Breast epithelium (tissue), 4 donors: ENCODE data around the gene HAND2. TPM values are rescaled to one million over a fixed set of nuclear protein-coding genes. Genes with fewer than 3 reads are reported as not detected.

Experiments used
- DNase-seq, 2 donors: peaks; one replicate each; pipeline ENCODE4 v3.0.0-alpha.2; 2019; ENCODE audit warnings: low spot score in 2 of 2
- H3K27ac ChIP-seq, 2 donors: fragments of 200-600 bp; sonication (generic) in 1 of 2; one replicate each; pipeline ENCODE4 v1.5.1; 2016 to 2019; ENCODE audit warnings: mild to moderate bottlenecking in 1 of 2
- H3K27me3 ChIP-seq, 2 donors: fragments of 200-600 bp; sonication (generic) in 1 of 2; one replicate each; pipeline versions ENCODE4 v1.5.1 to v1.6.0; 2017 to 2019; ENCODE audit warnings: control low read depth in 1 of 2, mild to moderate bottlenecking in 1 of 2
- H3K36me3 ChIP-seq: fragments of 200-600 bp; one replicate; pipeline ENCODE4 v1.5.1; 2019
- H3K4me1 ChIP-seq, 2 donors: fragments of 200-600 bp; sonication (generic); one replicate each; pipeline ENCODE4 v1.5.1; 2016 to 2019; ENCODE audit warnings: control low read depth in 1 of 2
- H3K4me3 ChIP-seq, 3 donors: fragments of 200-600 bp; sonication (generic); 1 replicate in 2 of 3; 2 replicates in 1 of 3; pipeline ENCODE4 v1.5.1; 2016 to 2019; ENCODE audit warnings: mild to moderate bottlenecking in 3 of 3, moderate library complexity in 2 of 3
- H3K9me3 ChIP-seq, 2 donors: fragments of 200-600 bp; sonication (generic) in 1 of 2; one replicate each; pipeline ENCODE4 v1.5.1; 2016 to 2019; ENCODE audit warnings: control low read depth in 1 of 2
- CTCF ChIP-seq, 3 donors: fragments of 450-650 bp; IDR thresholded peaks; one replicate each; pipeline ENCODE4 v1.5.1; 2016 to 2017; ENCODE audit warnings: antibody characterized with exemption in 3 of 3, mild to moderate bottlenecking in 3 of 3, moderate library complexity in 3 of 3
- POLR2A ChIP-seq: fragments of 450-650 bp; IDR thresholded peaks from one replicate; pipeline ENCODE4 v1.6.1; 2016; ENCODE audit warnings: antibody characterized with exemption, mild to moderate bottlenecking, moderate library complexity
- POLR2AphosphoS5 ChIP-seq, 3 donors: sonication (generic); formaldehyde crosslinking; IDR thresholded peaks; one replicate each; pipeline ENCODE4 v1.6.1; 2017; ENCODE audit warnings: antibody characterized with exemption in 3 of 3
- intact Hi-C: fragments of 100-400 bp; cut with DNase I; formaldehyde crosslinking; loops from one replicate; pipeline ENCODE4 v1.15.1; 2023; ENCODE audit warnings: low total_unique reads
- total RNA-seq, 3 donors: library from RNA; depleted of rRNA; stranded (reverse); fragments of >200 nt; gene quantifications; one replicate each; pipeline ENCODE4 v1.1.0, GENCODE V29; 2016

Gene HAND2
- total RNA-seq, result 10 to 100 TPM; 10.5 to 29.6 (median 12.8) TPM

GRCh38 chr4:173529477-173530325, at the start of gene HAND2:
Gene HAND2, minus strand, starts transcription at chr4:173530229. Its CDS starts 940 bp downstream, at chr4:173529289.
- Histone ChIP-seq H3K27me3 (peaks cover 4 to 91% of the 10 kb centered on the region in 2 donors), H3K27ac (peak within 1 kb of the TSS; percentile 64 to 91), H3K36me3 (no peaks in the 10 kb centered on the region), H3K4me1 (no peaks in the 10 kb centered on the region), H3K9me3 (no peaks in the 10 kb centered on the region), H3K4me3 (peak within 1 kb of the TSS; percentile 55 to 83 (median 59))
- DNase-seq, result no peak
- intact Hi-C loops, result no loop called here
- TF ChIP-seq POLR2AphosphoS5 (IDR thresholded peaks at IDR 0.05), result peak; percentile 15 to 59 (median 31)
- no peak for TF ChIP-seq CTCF (IDR thresholded peaks at IDR 0.05)
- no peak for TF ChIP-seq POLR2A

GRCh38 chr4:173578956-173579355, 48.9 kb upstream of the HAND2 start:
- TF ChIP-seq POLR2AphosphoS5 (IDR thresholded peaks at IDR 0.05), result no peak
- TF ChIP-seq POLR2A, result no peak
- TF ChIP-seq CTCF (IDR thresholded peaks at IDR 0.05), result no peak
- no peaks in the 10 kb centered on the region for H3K9me3 ChIP-seq
- no peak overlapping the region for H3K4me3 ChIP-seq
- H3K36me3 ChIP-seq, result no peaks in the 10 kb centered on the region
- H3K4me1 ChIP-seq, result no peaks in the 10 kb centered on the region
- no peak overlapping the region for H3K27ac ChIP-seq
- no peaks in the 10 kb centered on the region for H3K27me3 ChIP-seq
- intact Hi-C loops, result no loop called here
- no peak for DNase-seq

- intact Hi-C loops, result no loop called here
- no peaks in the 10 kb centered on the region for H3K36me3 ChIP-seq
- H3K4me3 ChIP-seq, result no peak overlapping the region
- H3K27ac ChIP-seq, result no peak overlapping the region
- no peaks in the 10 kb centered on the region for H3K9me3 ChIP-seq
- no peak for TF ChIP-seq CTCF (IDR thresholded peaks at IDR 0.05)
- TF ChIP-seq POLR2AphosphoS5 (IDR thresholded peaks at IDR 0.05), result no peak
- TF ChIP-seq POLR2A, result no peak
- H3K27me3 ChIP-seq, result no peaks in the 10 kb centered on the region
- no peak for DNase-seq
- H3K4me1 ChIP-seq, result no peaks in the 10 kb centered on the region
Measured at GRCh38 chr4:173577963-173578362, 47.9 kb upstream of the HAND2 start.

GRCh38 chr4:173575482-173576152, 45.6 kb upstream of the HAND2 start:
- no peaks in the 10 kb centered on the region for H3K4me1 ChIP-seq
- H3K27ac ChIP-seq, result no peak overlapping the region
- DNase-seq, result no peak

More at GRCh38 chr4:173575482-173576152, 45.6 kb upstream of the HAND2 start:
- intact Hi-C loops, result no loop called here
- Histone ChIP-seq H3K27me3 (no peaks in the 10 kb centered on the region), H3K9me3 (no peaks in the 10 kb centered on the region), H3K4me3 (no peak overlapping the region), H3K36me3 (no peaks in the 10 kb centered on the region)
- TF ChIP-seq CTCF (IDR thresholded peaks at IDR 0.05) (no peak), POLR2A (no peak), POLR2AphosphoS5 (IDR thresholded peaks at IDR 0.05) (no peak)
